GM13977 (cell line): ENCODE measurements around the gene CFAP74.

Source experiments
- DNase-seq: peaks from one replicate; pipeline ENCODE4 v3.0.0; 2012; ENCODE audit warnings: low spot score
- in situ Hi-C: fragments of 300-500 bp; cut with MboI; formaldehyde crosslinking; loops from one replicate; pipeline ENCODE4 v1.12.0; 2022; ENCODE audit warnings: low sequenced_read_pairs, low pct_unique_long_range_greater_than_20kb, mixed read lengths, inconsistent platforms; ENCODE audit not compliant: unreplicated experiment
- TF ChIP-seq, protein P1 (sequence below): IDR thresholded peaks from 2 replicates; pipeline ENCODE4 v1.5.1; 2012; ENCODE audit warnings: mild to moderate bottlenecking, control low read depth; ENCODE audit not compliant: insufficient read depth; ENCODE audit errors: extremely low read depth, missing control alignments

The CFAP74 gene

DNA sequence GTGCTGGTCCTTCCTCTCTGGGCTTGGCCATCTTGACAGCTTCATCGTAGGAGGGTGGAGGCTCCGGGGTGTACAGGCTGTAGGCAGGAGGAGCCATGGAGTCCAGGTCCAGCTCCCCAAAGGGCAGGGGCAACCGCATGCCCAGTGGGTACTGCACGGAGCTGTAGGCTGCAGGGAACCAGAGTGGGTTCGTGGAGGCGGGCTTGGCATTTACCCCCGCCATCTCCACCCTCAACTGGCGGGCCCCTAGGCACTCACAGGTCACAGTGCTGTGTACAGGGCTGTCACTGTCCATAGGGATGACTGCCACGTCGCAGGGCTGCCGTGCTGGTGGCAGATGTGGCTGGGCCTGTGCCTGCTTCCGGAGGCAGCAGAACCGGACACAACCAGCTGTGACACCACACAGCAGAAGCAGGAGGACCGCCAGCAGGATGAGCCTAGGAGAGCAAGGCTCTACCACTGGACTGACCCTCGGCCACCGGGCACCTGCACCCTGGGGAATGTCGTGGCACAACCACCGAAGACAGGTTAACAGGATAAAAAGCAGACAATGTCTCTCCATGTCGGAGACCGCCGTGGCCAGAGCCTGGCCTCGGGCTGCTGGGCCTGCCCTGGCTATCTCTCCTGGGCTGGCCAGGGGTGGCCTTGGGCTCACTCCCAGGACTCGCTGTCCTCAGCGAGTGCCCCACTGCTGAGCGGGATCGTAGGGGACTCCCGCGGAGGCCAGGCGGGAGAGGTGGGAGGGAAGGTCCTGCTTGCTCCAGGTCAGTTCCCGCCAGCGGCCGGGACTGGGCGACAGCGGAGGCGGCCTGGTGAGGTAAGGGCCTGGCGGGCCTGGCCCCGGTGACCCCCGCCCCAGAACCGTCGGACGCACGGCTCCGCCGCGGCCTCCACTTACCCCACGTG lies 85.3 kb downstream of the CFAP74 start:
- in situ Hi-C loops: no loop called here
- TF ChIP-seq, protein P1, sequence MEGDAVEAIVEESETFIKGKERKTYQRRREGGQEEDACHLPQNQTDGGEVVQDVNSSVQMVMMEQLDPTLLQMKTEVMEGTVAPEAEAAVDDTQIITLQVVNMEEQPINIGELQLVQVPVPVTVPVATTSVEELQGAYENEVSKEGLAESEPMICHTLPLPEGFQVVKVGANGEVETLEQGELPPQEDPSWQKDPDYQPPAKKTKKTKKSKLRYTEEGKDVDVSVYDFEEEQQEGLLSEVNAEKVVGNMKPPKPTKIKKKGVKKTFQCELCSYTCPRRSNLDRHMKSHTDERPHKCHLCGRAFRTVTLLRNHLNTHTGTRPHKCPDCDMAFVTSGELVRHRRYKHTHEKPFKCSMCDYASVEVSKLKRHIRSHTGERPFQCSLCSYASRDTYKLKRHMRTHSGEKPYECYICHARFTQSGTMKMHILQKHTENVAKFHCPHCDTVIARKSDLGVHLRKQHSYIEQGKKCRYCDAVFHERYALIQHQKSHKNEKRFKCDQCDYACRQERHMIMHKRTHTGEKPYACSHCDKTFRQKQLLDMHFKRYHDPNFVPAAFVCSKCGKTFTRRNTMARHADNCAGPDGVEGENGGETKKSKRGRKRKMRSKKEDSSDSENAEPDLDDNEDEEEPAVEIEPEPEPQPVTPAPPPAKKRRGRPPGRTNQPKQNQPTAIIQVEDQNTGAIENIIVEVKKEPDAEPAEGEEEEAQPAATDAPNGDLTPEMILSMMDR: no peak
- DNase-seq: no peak

DNA sequence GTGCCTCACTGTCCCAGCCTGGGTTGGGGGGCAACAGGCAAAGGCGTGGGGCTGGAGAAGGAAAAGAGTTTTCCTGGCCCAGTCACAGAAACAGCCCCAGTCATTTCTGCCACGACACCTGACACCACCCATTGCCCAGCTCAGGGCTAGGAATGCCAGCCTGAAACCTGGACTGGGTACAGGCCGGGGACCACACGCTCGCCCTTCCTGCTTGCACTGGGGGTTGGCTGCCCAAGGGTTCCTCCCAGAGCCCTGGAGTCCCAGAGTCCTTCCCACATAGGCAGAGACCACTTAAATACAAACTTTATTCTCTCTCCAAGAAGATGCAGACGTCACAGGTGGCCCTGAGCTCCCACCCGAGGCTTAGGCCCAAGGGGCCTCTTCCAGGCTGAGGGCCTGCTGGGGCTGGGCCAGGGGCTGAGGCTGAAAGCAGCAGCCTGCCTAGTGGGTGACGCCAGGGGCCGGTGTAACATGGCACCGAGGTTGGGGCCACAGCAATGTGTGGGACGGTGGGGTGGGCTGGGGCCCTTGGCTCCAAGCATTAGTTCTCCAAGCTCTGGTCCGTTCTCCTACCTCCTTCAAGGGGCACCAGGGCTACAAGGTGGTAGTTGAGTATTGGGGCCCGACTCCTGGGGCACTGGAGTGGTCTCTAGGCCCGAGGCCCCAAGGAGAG lies 86.1 kb downstream of the CFAP74 start:
- in situ Hi-C loops: no loop called here
- TF ChIP-seq, protein P1: no peak
- no peak for DNase-seq

DNA sequence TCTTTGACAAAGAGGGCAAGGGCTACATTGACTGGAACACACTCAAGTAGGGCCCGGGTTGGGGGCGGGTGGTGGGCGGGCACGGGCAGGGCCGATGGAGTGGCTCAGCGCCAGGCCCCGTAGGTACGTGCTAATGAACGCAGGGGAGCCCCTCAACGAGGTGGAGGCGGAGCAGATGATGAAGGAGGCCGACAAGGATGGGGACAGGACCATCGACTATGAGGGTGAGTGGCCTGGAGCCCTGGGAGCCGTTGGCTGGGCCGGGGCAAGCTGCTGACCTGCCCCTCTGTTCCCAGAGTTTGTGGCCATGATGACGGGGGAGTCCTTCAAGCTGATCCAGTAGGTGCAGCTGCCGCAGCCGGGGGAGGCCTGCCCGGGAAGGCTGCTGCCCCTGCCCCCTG lies 86.7 kb downstream of the CFAP74 start:
- no peak for DNase-seq
- TF ChIP-seq, protein P1: no peak
- in situ Hi-C loops: no loop called here

DNA sequence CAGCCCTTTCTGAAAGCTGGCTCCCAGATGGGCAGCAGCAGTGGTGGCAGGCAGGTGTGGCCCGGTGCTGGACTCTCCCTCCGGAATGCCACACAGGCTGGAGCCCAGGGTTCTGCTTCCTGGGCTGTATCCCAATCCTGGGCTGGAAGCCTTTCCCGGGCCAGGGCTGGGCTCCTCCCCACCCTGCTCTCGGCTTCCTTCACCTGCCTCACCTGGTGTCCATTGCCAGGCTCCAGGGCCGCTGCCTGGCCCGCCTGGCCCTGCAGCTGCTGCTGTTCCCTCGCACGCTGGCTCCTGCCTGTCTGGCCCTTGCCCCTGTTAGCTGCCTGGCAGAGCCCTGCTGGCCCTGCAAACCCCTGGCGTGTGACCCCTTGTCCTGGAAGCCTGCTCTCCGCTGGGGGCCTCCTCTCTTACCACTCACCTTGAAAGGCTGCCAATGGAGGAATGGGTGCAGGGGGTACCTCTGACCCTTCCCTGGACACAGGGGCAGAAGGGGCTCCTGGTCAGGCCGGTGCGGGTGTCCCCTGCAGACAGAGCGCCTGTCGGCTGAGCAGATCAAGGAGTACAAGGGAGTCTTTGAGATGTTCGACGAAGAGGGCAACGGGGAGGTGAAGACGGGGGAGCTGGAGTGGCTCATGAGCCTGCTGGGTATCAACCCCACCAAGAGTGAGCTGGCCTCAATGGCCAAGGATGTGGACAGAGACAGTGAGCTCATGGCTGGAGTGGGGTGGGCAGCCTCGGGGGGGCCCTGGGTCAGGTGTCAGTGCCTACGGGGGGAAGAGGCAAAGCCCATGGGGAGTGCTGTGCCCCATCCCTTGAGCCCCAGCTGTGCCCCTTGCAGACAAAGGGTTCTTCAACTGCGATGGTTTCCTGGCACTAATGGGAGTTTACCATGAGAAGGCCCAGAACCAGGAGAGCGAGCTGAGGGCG lies 87.4 kb downstream of the CFAP74 start:
- in situ Hi-C loops: no loop called here
- DNase-seq: no peak
- TF ChIP-seq, protein P1: no peak

DNA sequence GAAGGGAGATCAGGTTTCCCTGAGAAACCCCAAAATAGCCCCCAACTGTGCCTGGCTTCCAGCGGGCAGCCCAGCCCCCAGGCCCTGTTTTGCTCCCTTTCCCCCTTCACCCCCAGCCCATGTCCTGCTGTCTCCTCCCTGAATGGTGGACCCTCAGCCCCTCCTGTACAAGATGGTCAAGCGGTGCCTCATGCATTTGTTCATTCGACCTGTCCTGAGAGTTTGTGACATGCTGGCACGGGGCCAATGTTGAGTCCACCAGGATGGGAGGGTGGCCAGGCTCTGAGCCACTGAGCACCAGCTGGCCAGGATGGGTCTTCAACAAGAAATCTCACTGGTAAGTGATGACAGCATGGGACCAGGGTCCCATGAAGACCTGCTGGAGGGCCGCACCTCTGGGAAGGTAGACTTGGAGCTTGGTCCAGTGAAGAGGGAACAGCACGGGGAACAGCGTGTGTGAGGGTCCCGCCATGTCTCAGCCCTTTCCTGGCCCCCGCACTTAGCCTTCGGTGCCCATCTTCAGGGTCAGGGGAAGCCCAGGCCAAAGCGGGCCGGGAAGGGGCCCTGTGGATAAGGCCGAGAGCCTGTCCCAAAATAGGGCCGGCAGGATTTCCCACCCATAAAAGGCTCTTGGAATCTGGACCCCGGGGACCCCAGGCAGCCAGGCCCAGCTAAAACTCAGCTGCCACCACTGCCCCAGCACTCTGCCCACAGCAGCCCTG lies 88.5 kb downstream of the CFAP74 start, which contains the start of gene CALML6:
Gene CALML6 (plus strand): TSS at position 290 of the 722 bp plus-strand sequence. CDS start 21 bp downstream, at position 311.
- in situ Hi-C loops: no loop called here
- TF ChIP-seq, protein P1: no peak
- DNase-seq: no peak
